Lower lobe of right lung (tissue), 2 donors: ENCODE measurements around the gene MIER1. TPM values are rescaled to one million over a fixed set of nuclear protein-coding genes. Genes with fewer than 3 reads are reported as not detected.

Experiments used
- ATAC-seq, 2 donors: fragments of 200-7000 bp; cut with Tn5 transposase; one replicate each; pipeline ENCODE4 v1.9.1; 2020 to 2022; ENCODE audit warnings: mild to moderate bottlenecking in 2 of 2, moderate library complexity in 2 of 2
- DNase-seq: peaks from one replicate; pipeline ENCODE4 v3.0.0-alpha.2; 2020
- H3K27ac ChIP-seq: fragments of 200-600 bp; one replicate; pipeline ENCODE4 v1.8.0; 2022
- H3K27me3 ChIP-seq: fragments of 200-600 bp; one replicate; pipeline ENCODE4 v1.8.0; 2022; ENCODE audit warnings: low read depth
- H3K36me3 ChIP-seq: fragments of 200-600 bp; one replicate; pipeline ENCODE4 v1.8.0; 2022; ENCODE audit warnings: mild to moderate bottlenecking
- H3K4me1 ChIP-seq: fragments of 200-600 bp; one replicate; pipeline ENCODE4 v1.8.0; 2022
- H3K4me3 ChIP-seq: fragments of 200-600 bp; one replicate; pipeline ENCODE4 v1.8.0; 2022; ENCODE audit warnings: mild to moderate bottlenecking
- H3K9me3 ChIP-seq: fragments of 200-600 bp; one replicate; pipeline ENCODE4 v1.8.0; 2022
- intact Hi-C: fragments of 100-400 bp; cut with DNase I; formaldehyde crosslinking; loops from one replicate; pipeline ENCODE4 v1.11.0; 2022
- total RNA-seq: library from RNA; stranded (reverse); fragmentation: NEBNext Ultra II Directional; extraction: Animal tissue kit (Norgen Biotek cat#: 25700); gene quantifications from one replicate; pipeline ENCODE4 v1.2.1, GENCODE V29; 2021
- TF ChIP-seq, protein P1 (sequence below): fragments of 200-600 bp; IDR thresholded peaks from one replicate; pipeline ENCODE4 v1.8.0; 2022; ENCODE audit warnings: antibody characterized with exemption, mild to moderate bottlenecking
- donor health status: DM: no; HTN: yes; CAD: no; lungs with severe emphysema.

MIER1 gene
- total RNA-seq, 1 donor from 2014 or later = 44.0 TPM

GRCh38 chr1:66925944-66926343 is 1.2 kb downstream of the MIER1 start:
- Histone ChIP-seq H3K9me3 (no peaks in the 10 kb centered on the region), H3K36me3 (no peaks in the 10 kb centered on the region), H3K27ac (peak overlapping the region; percentile 96), H3K27me3 (no peaks in the 10 kb centered on the region), H3K4me3 (peak overlapping the region; percentile 79), H3K4me1 (peaks cover 31% of the 10 kb centered on the region)
- ATAC-seq = no peak
- intact Hi-C loops = no loop called here
- no peak for DNase-seq
- TF ChIP-seq, protein P1, sequence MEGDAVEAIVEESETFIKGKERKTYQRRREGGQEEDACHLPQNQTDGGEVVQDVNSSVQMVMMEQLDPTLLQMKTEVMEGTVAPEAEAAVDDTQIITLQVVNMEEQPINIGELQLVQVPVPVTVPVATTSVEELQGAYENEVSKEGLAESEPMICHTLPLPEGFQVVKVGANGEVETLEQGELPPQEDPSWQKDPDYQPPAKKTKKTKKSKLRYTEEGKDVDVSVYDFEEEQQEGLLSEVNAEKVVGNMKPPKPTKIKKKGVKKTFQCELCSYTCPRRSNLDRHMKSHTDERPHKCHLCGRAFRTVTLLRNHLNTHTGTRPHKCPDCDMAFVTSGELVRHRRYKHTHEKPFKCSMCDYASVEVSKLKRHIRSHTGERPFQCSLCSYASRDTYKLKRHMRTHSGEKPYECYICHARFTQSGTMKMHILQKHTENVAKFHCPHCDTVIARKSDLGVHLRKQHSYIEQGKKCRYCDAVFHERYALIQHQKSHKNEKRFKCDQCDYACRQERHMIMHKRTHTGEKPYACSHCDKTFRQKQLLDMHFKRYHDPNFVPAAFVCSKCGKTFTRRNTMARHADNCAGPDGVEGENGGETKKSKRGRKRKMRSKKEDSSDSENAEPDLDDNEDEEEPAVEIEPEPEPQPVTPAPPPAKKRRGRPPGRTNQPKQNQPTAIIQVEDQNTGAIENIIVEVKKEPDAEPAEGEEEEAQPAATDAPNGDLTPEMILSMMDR = no peak

GRCh38 chr1:66927528-66927927 is 2.7 kb downstream of the MIER1 start:
- Histone ChIP-seq H3K36me3 (no peaks in the 10 kb centered on the region), H3K4me1 (peaks cover 46% of the 10 kb centered on the region), H3K9me3 (no peaks in the 10 kb centered on the region), H3K4me3 (no peak overlapping the region), H3K27me3 (no peaks in the 10 kb centered on the region), H3K27ac (no peak overlapping the region)
- DNase-seq (no peak), ATAC-seq (no peak)
- TF ChIP-seq, protein P1 = no peak
- intact Hi-C loops = no loop called here

GRCh38 chr1:66929146-66929688 is 4.4 kb downstream of the MIER1 start:
- DNase-seq = no peak
- Histone ChIP-seq H3K9me3 (no peaks in the 10 kb centered on the region), H3K36me3 (no peaks in the 10 kb centered on the region), H3K27ac (peak overlapping the region; percentile 93), H3K4me1 (peaks cover 48% of the 10 kb centered on the region), H3K4me3 (peak overlapping the region; percentile 76), H3K27me3 (no peaks in the 10 kb centered on the region)
- no peak for ATAC-seq
- intact Hi-C loops = no loop called here
- TF ChIP-seq, protein P1 = no peak

GRCh38 chr1:66929691-66929998 is 4.9 kb downstream of the MIER1 start:
- no peak for DNase-seq
- H3K36me3 ChIP-seq = no peaks in the 10 kb centered on the region
- H3K9me3 ChIP-seq = no peaks in the 10 kb centered on the region
- no peak for ATAC-seq
- H3K4me1 ChIP-seq = peaks cover 52% of the 10 kb centered on the region
- H3K27ac ChIP-seq = peak overlapping the region; percentile 93
- intact Hi-C loops = no loop called here
- TF ChIP-seq, protein P1 = no peak
- H3K4me3 ChIP-seq = peak overlapping the region; percentile 76
- no peaks in the 10 kb centered on the region for H3K27me3 ChIP-seq

GRCh38 chr1:66929999-66930822 is 5.4 kb downstream of the MIER1 start:
- Histone ChIP-seq H3K4me1 (peaks cover 58% of the 10 kb centered on the region), H3K9me3 (no peaks in the 10 kb centered on the region), H3K27me3 (no peaks in the 10 kb centered on the region), H3K36me3 (no peaks in the 10 kb centered on the region), H3K27ac (peak overlapping the region; percentile 93), H3K4me3 (peak overlapping the region; percentile 76)
- intact Hi-C loops = no loop called here
- ATAC-seq (peak; percentile 92 to 96), DNase-seq (peak; percentile 96)
- TF ChIP-seq, protein P1 = peak; percentile 44
